Measurements from ENCODE around the gene TRAF3IP1. TPM values are rescaled to one million over a fixed set of nuclear protein-coding genes. Genes with fewer than 3 reads are reported as not detected.

Gene TRAF3IP1
- total and polyA plus RNA-seq, 10 donors: 2.6 to 19.2 (median 8.8) TPM

DNA sequence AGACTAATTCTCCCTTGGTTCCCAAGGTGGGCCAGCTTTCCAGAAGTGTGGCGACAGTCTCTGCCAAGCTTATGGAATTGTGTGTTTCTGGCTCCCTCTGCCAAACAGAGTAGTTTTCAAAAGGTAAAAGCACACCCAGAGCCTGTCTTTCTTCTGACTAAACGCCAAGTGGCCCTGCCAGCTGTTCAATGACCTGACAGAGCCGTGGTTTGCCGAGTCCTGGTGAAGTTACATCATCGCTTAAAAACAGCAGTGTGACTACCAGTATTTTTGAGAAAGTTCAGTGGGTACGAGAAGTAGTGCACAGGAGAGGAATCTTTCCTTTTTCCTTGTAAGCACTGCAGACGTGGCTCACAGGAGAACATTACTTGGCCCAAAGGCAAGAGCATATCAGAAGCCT is 33.8 kb upstream of the TRAF3IP1 start:
- Histone ChIP-seq H3K27me3 (replicated peaks in 1 of 7) (no peaks in the 10 kb centered on the region), H3K4me3 (no peak overlapping the region), H3K9me3 (no peaks in the 10 kb centered on the region), H3K4me1 (peaks cover 21 to 83% (median 52%) of the 10 kb centered on the region in 6 donors), H3K27ac (peak overlapping the region in 5 of 8 donors; percentile 36 to 94 (median 92)), H3K36me3 (no peaks in the 10 kb centered on the region)
- 62 to 84% (median 74%) methylated on average over 7 of the region's 7 CpGs for WGBS, 5 donors
- DNase-seq: peak; percentile 51
- intact Hi-C loops (cut with DNase I; ENCODE audit: low total_unique reads): no loop called here
- TF ChIP-seq, protein P1, sequence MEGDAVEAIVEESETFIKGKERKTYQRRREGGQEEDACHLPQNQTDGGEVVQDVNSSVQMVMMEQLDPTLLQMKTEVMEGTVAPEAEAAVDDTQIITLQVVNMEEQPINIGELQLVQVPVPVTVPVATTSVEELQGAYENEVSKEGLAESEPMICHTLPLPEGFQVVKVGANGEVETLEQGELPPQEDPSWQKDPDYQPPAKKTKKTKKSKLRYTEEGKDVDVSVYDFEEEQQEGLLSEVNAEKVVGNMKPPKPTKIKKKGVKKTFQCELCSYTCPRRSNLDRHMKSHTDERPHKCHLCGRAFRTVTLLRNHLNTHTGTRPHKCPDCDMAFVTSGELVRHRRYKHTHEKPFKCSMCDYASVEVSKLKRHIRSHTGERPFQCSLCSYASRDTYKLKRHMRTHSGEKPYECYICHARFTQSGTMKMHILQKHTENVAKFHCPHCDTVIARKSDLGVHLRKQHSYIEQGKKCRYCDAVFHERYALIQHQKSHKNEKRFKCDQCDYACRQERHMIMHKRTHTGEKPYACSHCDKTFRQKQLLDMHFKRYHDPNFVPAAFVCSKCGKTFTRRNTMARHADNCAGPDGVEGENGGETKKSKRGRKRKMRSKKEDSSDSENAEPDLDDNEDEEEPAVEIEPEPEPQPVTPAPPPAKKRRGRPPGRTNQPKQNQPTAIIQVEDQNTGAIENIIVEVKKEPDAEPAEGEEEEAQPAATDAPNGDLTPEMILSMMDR (IDR thresholded peaks at IDR 0.05 in 8 of 11, conservative IDR thresholded peaks at IDR 0.05 in 3 of 11): no peak
- no peak for TF ChIP-seq POLR2AphosphoS5 (IDR thresholded peaks at IDR 0.05)
- no peak for TF ChIP-seq POLR2A (IDR thresholded peaks at IDR 0.05)

DNA sequence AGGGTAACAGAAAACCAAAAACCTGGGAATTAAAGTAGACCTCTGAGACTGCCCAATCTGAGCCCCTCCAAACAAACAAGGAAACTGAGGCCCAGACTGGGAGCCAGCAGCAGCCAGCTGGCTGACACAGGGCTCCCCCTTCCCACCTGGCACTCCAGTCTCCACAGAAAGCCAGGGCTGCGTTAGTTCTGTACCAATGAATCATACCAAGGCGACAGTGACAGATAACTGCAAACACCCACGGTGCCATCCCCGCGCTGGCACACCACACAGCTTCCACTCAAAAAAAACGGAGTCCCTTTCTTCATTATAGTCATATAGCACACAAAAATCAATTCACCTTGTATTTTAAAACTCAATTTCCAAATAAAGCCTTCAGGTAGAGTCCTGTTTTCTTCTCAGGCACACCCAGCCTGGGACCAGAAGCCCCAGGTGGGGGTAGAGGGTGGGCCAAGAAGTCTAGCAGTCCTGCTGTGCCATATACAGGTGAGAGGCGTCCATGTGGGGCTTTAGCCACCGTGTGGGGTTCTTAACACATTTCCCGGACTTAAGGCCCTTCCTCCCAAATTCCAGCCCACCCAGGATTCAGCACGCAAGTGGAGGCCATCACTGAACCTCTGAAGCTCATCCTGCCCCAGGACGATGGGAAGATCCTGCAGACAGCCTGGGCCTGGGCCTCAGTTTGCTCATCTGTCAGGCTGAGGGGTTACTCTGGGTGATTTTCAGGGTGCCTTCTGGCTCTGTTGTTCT is 33.2 kb upstream of the TRAF3IP1 start:
- H3K4me3 ChIP-seq: peak overlapping the region in 7 of 8 donors; percentile 70 to 94 (median 81)
- DNase-seq: peak; percentile 64
- no peaks in the 10 kb centered on the region for H3K36me3 ChIP-seq
- TF ChIP-seq POLR2AphosphoS5 (IDR thresholded peaks at IDR 0.05): no peak
- H3K4me1 ChIP-seq: peaks cover 21 to 77% (median 52%) of the 10 kb centered on the region in 6 donors
- no peaks in the 10 kb centered on the region for H3K27me3 ChIP-seq (replicated peaks in 1 of 7)
- 79 to 89% (median 82%) methylated on average over 9 to 11 of the region's 11 CpGs for WGBS, 5 donors
- H3K9me3 ChIP-seq: no peaks in the 10 kb centered on the region
- intact Hi-C loops (cut with DNase I; ENCODE audit: low total_unique reads): no loop called here
- peak overlapping the region in 4 of 8 donors; percentile 89 to 94 (median 92) for H3K27ac ChIP-seq

DNA sequence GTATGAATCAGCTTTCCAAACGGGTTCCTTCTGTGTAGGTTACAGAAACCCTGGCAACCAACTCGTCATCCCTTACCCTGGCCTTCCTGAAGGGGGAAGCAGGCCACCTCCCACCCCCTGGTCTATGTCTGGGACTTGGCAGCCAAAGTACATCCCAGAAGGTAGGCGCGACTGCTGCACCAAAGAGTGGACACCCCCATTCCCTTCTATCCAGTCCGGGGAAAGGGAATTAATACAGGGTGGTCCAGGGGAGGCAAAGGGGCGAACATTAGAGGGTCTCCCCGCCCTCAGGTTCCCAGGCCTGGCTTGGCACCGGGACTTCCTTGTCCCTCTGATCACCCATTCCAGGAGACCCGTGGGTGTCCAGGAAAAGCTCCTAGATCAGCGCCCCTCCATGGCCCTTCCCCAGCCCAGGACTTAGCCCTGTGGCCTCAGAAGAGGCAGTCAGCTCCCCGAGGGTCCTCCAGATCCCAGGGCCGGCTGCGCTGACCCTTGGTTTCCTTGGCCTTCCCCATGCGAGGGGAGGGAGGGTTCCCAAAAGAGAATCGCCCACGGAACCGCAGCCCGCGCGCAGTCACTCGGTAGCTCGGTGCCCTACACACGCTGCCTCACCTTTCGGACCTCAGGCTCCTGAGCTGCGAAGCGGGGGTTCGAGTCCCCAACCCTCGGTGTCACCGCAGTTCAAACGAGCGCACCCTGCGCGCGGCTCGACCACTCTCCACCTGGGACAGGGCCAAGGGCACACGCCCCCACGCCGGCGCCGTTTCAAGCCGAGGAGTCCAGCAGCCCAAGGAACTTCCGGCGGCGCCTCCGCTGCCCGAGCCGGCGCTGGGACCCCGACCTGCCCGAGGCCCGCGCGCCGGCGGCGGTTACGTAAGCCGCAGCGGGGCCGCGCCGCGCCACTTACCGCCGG is 32.3 kb upstream of the TRAF3IP1 start, which contains the start of gene PER2:
TSS of gene PER2 (minus strand) at position 874 of the 913 bp plus-strand sequence. CDS start 10,674 bp downstream, outside the sequence.
- H3K27me3 ChIP-seq (replicated peaks in 1 of 7): no peaks in the 10 kb centered on the region

More for the DNA sequence above, 32.3 kb upstream of the TRAF3IP1 start, which contains the start of gene PER2:
- no peaks in the 10 kb centered on the region for H3K36me3 ChIP-seq
- peak; percentile 94 for DNase-seq
- H3K27ac ChIP-seq: peak within 1 kb of the TSS; percentile 61 to 94 (median 90)
- WGBS, 5 donors: 1 to 10% (median 3%) methylated on average over 9 to 65 of the region's 65 CpGs
- no peaks in the 10 kb centered on the region for H3K9me3 ChIP-seq
- TF ChIP-seq POLR2AphosphoS5 (IDR thresholded peaks at IDR 0.05): no peak
- TF ChIP-seq, protein P1 (IDR thresholded peaks at IDR 0.05 in 8 of 11, conservative IDR thresholded peaks at IDR 0.05 in 3 of 11): no peak
- no peak for TF ChIP-seq POLR2A (IDR thresholded peaks at IDR 0.05)
- H3K4me1 ChIP-seq: peaks cover 21 to 69% (median 50%) of the 10 kb centered on the region in 6 donors
- peak within 1 kb of the TSS; percentile 70 to 94 (median 82) for H3K4me3 ChIP-seq
- intact Hi-C loops (cut with DNase I; ENCODE audit: low total_unique reads): no loop called here

Data from spleen (tissue), 11 donors.